Measurements from ENCODE around the gene PRMT2. TPM values are rescaled to one million over a fixed set of nuclear protein-coding genes. Genes with fewer than 3 reads are reported as not detected.
A peak's percentile ranks its signal among the peaks of the same experiment; 100 is the strongest.

Gene PRMT2
- total and polyA plus RNA-seq, 2 experiments from 2014 or later, result 51.9 to 56.9 TPM

DNA sequence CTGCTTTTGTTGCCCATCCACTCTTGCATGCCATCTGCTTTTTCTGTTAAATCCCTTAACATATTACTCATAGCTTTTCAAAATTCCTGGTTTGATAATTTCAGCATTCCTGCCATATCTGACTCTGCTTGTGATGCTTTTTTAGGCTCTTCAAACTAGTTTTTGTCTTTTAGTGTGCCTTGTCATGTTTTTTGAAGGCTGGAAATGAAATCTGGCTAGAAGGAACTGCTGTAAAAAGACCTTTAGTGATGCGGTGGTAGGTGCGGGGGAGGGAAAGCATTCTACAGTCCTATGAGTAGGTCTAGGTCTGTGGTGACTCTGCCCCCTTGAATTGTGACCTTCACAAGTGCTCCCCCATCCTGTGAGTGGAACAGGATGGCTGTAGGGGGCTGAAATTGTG, 15.6 kb upstream of the PRMT2 start:
- no peaks in the 10 kb centered on the region for H4K20me1 ChIP-seq (replicated peaks; ENCODE audit: insufficient read depth)

More for the DNA sequence above, 15.6 kb upstream of the PRMT2 start:
- peak; percentile 37 for ATAC-seq
- H3K36me3 Mint-ChIP-seq (ENCODE audit: low read depth), result no peaks in the 10 kb centered on the region
- Histone ChIP-seq H3K27me3 (ENCODE audit: insufficient read depth) (no peaks in the 10 kb centered on the region), H3K27ac (ENCODE audit: low read depth) (no peak overlapping the region), H3K4me1 (ENCODE audit: insufficient read depth) (peaks cover 2% of the 10 kb centered on the region), H3K79me2 (replicated peaks; ENCODE audit: insufficient read depth) (no peaks in the 10 kb centered on the region), H3K9me2 (ENCODE audit: insufficient read depth) (0 out of 2 replicates have a peak, but pooled peaks cover 3% of the 10 kb centered on the region), H2AFZ (no peak overlapping the region), H3K36me3 (ENCODE audit: insufficient read depth) (no peaks in the 10 kb centered on the region), H3F3A (replicated peaks; ENCODE audit: low read depth) (no peaks in the 10 kb centered on the region), H3K4me3 (no peak overlapping the region), H3K4me2 (no peak overlapping the region)
- no peak for DNase-seq (ENCODE audit: low spot score)
- peaks cover 7% of the 10 kb centered on the region for H3K27me3 Mint-ChIP-seq (ENCODE audit: insufficient read depth, low read depth, poor library complexity)
- H3K4me1 Mint-ChIP-seq, result peaks cover 9% of the 10 kb centered on the region; the same call in 2 of the 3 replicates
- no peak overlapping the region for H3K27ac Mint-ChIP-seq
- TF ChIP-seq STAT1 (IDR thresholded peaks at IDR 0.05; ENCODE audit: unreplicated experiment) (no peak), ZNF331 (CRISPR knock-in tag; IDR thresholded peaks at IDR 0.05; ENCODE audit: low read depth) (no peak), EZH2phosphoT487 (IDR thresholded peaks at IDR 0.05; ENCODE audit: unreplicated experiment) (no peak), NANOG (IDR thresholded peaks at IDR 0.05; ENCODE audit: borderline replicate concordance) (no peak), ZNF114 (CRISPR knock-in tag; IDR thresholded peaks at IDR 0.05) (no peak), CREB1 (CRISPR knock-in tag; IDR thresholded peaks at IDR 0.05; ENCODE audit: low read depth) (no peak), POLR2AphosphoS5 (IDR thresholded peaks at IDR 0.05; ENCODE audit: low read depth) (no peak), JUNB (IDR thresholded peaks at IDR 0.05; ENCODE audit: unreplicated experiment) (no peak), EZH2 (IDR thresholded peaks at IDR 0.05; ENCODE audit: low read depth, unreplicated experiment) (no peak)
- TF ChIP-seq, protein P1, sequence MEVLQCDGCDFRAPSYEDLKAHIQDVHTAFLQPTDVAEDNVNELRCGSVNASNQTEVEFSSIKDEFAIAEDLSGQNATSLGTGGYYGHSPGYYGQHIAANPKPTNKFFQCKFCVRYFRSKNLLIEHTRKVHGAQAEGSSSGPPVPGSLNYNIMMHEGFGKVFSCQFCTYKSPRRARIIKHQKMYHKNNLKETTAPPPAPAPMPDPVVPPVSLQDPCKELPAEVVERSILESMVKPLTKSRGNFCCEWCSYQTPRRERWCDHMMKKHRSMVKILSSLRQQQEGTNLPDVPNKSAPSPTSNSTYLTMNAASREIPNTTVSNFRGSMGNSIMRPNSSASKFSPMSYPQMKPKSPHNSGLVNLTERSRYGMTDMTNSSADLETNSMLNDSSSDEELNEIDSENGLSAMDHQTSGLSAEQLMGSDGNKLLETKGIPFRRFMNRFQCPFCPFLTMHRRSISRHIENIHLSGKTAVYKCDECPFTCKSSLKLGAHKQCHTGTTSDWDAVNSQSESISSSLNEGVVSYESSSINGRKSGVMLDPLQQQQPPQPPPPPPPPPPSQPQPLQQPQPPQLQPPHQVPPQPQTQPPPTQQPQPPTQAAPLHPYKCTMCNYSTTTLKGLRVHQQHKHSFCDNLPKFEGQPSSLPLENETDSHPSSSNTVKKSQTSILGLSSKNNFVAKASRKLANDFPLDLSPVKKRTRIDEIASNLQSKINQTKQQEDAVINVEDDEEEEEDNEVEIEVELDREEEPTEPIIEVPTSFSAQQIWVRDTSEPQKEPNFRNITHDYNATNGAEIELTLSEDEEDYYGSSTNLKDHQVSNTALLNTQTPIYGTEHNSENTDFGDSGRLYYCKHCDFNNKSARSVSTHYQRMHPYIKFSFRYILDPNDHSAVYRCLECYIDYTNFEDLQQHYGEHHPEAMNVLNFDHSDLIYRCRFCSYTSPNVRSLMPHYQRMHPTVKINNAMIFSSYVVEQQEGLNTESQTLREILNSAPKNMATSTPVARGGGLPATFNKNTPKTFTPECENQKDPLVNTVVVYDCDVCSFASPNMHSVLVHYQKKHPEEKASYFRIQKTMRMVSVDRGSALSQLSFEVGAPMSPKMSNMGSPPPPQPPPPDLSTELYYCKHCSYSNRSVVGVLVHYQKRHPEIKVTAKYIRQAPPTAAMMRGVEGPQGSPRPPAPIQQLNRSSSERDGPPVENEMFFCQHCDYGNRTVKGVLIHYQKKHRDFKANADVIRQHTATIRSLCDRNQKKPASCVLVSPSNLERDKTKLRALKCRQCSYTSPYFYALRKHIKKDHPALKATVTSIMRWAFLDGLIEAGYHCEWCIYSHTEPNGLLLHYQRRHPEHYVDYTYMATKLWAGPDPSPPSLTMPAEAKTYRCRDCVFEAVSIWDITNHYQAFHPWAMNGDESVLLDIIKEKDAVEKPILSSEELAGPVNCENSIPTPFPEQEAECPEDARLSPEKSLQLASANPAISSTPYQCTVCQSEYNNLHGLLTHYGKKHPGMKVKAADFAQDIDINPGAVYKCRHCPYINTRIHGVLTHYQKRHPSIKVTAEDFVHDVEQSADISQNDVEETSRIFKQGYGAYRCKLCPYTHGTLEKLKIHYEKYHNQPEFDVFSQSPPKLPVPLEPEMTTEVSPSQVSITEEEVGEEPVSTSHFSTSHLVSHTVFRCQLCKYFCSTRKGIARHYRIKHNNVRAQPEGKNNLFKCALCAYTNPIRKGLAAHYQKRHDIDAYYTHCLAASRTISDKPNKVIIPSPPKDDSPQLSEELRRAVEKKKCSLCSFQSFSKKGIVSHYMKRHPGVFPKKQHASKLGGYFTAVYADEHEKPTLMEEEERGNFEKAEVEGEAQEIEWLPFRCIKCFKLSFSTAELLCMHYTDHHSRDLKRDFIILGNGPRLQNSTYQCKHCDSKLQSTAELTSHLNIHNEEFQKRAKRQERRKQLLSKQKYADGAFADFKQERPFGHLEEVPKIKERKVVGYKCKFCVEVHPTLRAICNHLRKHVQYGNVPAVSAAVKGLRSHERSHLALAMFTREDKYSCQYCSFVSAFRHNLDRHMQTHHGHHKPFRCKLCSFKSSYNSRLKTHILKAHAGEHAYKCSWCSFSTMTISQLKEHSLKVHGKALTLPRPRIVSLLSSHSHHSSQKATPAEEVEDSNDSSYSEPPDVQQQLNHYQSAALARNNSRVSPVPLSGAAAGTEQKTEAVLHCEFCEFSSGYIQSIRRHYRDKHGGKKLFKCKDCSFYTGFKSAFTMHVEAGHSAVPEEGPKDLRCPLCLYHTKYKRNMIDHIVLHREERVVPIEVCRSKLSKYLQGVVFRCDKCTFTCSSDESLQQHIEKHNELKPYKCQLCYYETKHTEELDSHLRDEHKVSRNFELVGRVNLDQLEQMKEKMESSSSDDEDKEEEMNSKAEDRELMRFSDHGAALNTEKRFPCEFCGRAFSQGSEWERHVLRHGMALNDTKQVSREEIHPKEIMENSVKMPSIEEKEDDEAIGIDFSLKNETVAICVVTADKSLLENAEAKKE (CRISPR knock-in tag; IDR thresholded peaks at IDR 0.05), result no peak
- TF ChIP-seq, protein P2, sequence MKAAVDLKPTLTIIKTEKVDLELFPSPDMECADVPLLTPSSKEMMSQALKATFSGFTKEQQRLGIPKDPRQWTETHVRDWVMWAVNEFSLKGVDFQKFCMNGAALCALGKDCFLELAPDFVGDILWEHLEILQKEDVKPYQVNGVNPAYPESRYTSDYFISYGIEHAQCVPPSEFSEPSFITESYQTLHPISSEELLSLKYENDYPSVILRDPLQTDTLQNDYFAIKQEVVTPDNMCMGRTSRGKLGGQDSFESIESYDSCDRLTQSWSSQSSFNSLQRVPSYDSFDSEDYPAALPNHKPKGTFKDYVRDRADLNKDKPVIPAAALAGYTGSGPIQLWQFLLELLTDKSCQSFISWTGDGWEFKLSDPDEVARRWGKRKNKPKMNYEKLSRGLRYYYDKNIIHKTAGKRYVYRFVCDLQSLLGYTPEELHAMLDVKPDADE (IDR thresholded peaks at IDR 0.05), result no peak
- TF ChIP-seq, protein P3, sequence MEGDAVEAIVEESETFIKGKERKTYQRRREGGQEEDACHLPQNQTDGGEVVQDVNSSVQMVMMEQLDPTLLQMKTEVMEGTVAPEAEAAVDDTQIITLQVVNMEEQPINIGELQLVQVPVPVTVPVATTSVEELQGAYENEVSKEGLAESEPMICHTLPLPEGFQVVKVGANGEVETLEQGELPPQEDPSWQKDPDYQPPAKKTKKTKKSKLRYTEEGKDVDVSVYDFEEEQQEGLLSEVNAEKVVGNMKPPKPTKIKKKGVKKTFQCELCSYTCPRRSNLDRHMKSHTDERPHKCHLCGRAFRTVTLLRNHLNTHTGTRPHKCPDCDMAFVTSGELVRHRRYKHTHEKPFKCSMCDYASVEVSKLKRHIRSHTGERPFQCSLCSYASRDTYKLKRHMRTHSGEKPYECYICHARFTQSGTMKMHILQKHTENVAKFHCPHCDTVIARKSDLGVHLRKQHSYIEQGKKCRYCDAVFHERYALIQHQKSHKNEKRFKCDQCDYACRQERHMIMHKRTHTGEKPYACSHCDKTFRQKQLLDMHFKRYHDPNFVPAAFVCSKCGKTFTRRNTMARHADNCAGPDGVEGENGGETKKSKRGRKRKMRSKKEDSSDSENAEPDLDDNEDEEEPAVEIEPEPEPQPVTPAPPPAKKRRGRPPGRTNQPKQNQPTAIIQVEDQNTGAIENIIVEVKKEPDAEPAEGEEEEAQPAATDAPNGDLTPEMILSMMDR (conservative IDR thresholded peaks at IDR 0.05; ENCODE audit: low read depth in 2 of 2), result no peak
- TF ChIP-seq, protein P4, sequence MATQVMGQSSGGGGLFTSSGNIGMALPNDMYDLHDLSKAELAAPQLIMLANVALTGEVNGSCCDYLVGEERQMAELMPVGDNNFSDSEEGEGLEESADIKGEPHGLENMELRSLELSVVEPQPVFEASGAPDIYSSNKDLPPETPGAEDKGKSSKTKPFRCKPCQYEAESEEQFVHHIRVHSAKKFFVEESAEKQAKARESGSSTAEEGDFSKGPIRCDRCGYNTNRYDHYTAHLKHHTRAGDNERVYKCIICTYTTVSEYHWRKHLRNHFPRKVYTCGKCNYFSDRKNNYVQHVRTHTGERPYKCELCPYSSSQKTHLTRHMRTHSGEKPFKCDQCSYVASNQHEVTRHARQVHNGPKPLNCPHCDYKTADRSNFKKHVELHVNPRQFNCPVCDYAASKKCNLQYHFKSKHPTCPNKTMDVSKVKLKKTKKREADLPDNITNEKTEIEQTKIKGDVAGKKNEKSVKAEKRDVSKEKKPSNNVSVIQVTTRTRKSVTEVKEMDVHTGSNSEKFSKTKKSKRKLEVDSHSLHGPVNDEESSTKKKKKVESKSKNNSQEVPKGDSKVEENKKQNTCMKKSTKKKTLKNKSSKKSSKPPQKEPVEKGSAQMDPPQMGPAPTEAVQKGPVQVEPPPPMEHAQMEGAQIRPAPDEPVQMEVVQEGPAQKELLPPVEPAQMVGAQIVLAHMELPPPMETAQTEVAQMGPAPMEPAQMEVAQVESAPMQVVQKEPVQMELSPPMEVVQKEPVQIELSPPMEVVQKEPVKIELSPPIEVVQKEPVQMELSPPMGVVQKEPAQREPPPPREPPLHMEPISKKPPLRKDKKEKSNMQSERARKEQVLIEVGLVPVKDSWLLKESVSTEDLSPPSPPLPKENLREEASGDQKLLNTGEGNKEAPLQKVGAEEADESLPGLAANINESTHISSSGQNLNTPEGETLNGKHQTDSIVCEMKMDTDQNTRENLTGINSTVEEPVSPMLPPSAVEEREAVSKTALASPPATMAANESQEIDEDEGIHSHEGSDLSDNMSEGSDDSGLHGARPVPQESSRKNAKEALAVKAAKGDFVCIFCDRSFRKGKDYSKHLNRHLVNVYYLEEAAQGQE (IDR thresholded peaks at IDR 0.05; ENCODE audit: unreplicated experiment), result no peak
- no peak overlapping the region for H3K4me3 Mint-ChIP-seq
- no peaks in the 10 kb centered on the region; the same call in 2 of the 3 replicates for H3K9me3 Mint-ChIP-seq

All from GM23338 (cell line).